ENCODE results near the gene LDAH.

Gene LDAH

DNA sequence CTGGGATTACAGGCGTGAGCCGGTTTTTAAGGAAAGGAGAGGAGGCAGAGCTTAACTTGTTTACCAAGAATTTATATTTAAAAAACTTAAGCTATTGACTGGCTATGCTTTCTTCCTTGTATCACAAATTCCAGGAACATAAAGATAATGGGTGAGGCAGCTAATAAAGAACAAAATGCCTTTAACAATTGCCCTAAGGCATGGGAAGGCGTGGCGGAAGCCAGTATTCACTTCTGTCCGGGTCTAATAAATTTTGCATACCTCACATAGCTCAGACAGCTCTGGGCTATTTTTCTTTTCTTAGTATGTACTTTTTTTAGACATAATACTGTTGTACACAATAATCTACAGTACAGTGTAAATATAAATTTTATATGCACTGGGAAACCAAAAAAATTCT, 1.0 kb upstream of the LDAH start:
- DNase-seq (ENCODE audit: low spot score) = no peak
- TF ChIP-seq, protein P1, sequence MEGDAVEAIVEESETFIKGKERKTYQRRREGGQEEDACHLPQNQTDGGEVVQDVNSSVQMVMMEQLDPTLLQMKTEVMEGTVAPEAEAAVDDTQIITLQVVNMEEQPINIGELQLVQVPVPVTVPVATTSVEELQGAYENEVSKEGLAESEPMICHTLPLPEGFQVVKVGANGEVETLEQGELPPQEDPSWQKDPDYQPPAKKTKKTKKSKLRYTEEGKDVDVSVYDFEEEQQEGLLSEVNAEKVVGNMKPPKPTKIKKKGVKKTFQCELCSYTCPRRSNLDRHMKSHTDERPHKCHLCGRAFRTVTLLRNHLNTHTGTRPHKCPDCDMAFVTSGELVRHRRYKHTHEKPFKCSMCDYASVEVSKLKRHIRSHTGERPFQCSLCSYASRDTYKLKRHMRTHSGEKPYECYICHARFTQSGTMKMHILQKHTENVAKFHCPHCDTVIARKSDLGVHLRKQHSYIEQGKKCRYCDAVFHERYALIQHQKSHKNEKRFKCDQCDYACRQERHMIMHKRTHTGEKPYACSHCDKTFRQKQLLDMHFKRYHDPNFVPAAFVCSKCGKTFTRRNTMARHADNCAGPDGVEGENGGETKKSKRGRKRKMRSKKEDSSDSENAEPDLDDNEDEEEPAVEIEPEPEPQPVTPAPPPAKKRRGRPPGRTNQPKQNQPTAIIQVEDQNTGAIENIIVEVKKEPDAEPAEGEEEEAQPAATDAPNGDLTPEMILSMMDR (IDR thresholded peaks at IDR 0.05; ENCODE audit: borderline replicate concordance, control extremely low read depth, extremely low read depth, insufficient read depth, missing control alignments) = no peak
- in situ Hi-C loops (cut with MboI; ENCODE audit: low sequenced_read_pairs, unreplicated experiment) = no loop called here

DNA sequence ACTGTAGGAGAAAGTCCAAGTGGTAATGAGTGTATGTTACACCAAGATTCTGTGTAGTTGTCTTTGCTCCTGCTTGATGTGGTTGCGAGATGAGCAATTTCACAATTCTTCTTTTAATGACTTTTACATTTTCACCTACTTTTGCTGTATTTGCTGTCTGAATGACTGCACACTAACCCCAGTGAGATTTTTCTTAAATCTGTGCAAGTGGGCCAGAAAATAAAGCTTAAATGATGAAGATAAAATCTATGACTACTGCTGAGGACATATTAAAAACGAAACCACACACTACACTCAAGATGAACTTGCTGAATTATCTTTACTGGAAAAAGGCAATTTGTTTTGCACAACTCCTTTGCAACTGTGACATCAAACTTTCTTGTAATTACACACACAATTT, 4.1 kb downstream of the LDAH start:
- in situ Hi-C loops (cut with MboI; ENCODE audit: low sequenced_read_pairs, unreplicated experiment) = no loop called here
- no peak for DNase-seq (ENCODE audit: low spot score)
- TF ChIP-seq, protein P1 (IDR thresholded peaks at IDR 0.05; ENCODE audit: borderline replicate concordance, control extremely low read depth, extremely low read depth, insufficient read depth, missing control alignments) = no peak

DNA sequence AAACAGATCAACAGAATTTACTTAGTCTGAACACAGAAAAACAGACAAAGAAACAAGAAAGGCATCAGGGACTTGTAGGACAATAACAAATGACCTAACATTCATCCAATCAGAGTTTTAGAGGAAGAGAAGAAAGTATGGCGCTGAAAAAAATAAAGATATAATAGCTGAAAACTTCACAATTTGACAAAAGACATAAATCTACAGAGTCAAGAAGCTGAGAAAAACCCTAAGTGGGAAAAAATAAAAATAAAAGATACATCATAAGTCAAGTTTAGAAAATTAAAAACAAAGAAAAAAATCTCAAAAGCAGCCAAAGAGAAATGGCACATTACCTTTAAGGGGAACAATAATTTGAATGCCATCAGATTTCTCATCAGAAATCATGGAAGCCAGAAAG, 7.7 kb downstream of the LDAH start:
- TF ChIP-seq, protein P1 (IDR thresholded peaks at IDR 0.05; ENCODE audit: borderline replicate concordance, control extremely low read depth, extremely low read depth, insufficient read depth, missing control alignments) = no peak
- DNase-seq (ENCODE audit: low spot score) = no peak

DNA sequence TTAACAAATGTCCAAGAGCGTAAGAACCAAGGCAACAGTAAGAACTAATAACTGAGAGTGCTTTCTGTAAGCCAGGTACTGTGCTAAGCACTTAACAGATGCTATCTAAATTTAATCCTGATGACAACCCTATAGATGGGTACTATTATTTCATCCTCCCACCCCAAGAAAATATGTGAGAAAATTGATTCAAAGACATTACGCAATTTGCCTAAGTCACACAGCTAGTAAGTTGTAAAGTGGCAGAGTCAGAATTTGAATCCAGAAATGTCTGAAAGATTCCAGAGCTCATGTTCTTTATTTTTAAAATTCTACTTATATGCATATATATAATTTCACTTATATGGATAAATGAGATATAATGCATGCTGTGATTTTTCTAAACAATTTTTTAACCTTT, 10.1 kb downstream of the LDAH start:
- in situ Hi-C loops (cut with MboI; ENCODE audit: low sequenced_read_pairs, unreplicated experiment) = no loop called here
- TF ChIP-seq, protein P1 (IDR thresholded peaks at IDR 0.05; ENCODE audit: borderline replicate concordance, control extremely low read depth, extremely low read depth, insufficient read depth, missing control alignments) = no peak
- DNase-seq (ENCODE audit: low spot score) = no peak

More for the DNA sequence above, 7.7 kb downstream of the LDAH start:
- in situ Hi-C loops (cut with MboI; ENCODE audit: low sequenced_read_pairs, unreplicated experiment) = no loop called here

DNA sequence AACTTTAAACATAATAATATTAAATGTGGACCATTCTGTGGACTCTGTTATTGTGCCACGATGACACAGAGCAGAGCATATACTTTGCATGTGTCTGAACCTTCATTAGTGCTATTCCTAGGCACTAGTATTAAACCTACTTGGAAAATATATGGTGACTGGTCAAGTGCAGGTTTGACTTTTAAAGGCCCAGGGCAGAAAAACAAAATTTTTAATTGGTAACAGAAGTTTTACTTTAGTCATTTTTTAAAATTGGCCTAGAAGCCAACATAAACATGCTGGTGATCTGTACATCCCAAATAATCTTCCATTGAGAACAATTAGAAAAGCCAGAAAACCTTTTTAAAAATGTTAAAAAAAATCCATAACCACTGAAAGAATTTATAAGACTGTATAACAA, 16.6 kb downstream of the LDAH start:
- DNase-seq (ENCODE audit: low spot score) = no peak
- TF ChIP-seq, protein P1 (IDR thresholded peaks at IDR 0.05; ENCODE audit: borderline replicate concordance, control extremely low read depth, extremely low read depth, insufficient read depth, missing control alignments) = no peak
- in situ Hi-C loops (cut with MboI; ENCODE audit: low sequenced_read_pairs, unreplicated experiment) = no loop called here

DNA sequence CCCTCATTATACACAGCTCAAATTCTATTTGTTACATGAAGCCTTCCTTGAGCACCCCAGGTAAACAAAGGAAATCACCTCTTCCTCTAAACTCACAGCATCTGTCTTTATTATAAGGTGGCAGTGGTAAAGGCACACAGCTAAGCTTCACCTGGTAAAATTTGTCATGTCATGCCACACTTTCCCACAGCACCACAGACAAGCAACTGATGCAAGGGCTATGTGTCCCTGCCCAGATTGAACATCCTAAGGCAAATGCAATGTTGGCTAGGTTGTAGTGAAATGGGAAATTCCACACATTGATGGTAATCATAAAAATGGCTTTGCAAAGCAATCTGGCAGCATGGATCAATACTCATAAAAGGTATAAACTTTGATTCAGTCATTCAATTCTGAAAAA, 18.9 kb downstream of the LDAH start:
- in situ Hi-C loops (cut with MboI; ENCODE audit: low sequenced_read_pairs, unreplicated experiment) = no loop called here
- TF ChIP-seq, protein P1 (IDR thresholded peaks at IDR 0.05; ENCODE audit: borderline replicate concordance, control extremely low read depth, extremely low read depth, insufficient read depth, missing control alignments) = no peak
- DNase-seq (ENCODE audit: low spot score) = no peak

DNA sequence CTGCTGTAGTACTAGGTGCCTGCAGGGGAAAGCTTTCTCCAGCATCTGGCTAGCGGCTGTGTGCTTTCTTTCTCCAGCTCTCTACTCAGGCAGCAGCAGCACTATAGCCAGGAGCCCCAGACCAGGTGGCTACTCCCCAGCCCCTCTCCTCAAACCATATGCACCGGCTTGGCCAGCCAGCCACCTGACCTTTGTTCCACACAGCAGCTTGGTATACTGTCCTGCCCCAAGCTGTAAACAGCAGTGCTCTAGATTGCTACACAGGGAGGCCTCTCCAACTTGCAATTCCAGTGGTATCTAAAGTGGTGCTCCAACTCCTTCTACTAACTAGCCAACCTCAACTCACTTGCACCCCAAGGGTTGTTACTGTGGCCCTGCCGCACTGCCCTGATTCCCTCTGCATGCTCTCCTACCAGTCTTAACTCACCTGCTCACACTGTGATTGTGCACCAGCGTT, 19.6 kb downstream of the LDAH start:
- no peak for DNase-seq (ENCODE audit: low spot score)
- TF ChIP-seq, protein P1 (IDR thresholded peaks at IDR 0.05; ENCODE audit: borderline replicate concordance, control extremely low read depth, extremely low read depth, insufficient read depth, missing control alignments) = no peak
- in situ Hi-C loops (cut with MboI; ENCODE audit: low sequenced_read_pairs, unreplicated experiment) = no loop called here

Measured in GM13976 (cell line).